Right lobe of liver (tissue), 6 donors: ENCODE measurements around the gene PSD. TPM values are rescaled to one million over a fixed set of nuclear protein-coding genes. Genes with fewer than 3 reads are reported as not detected.

Source experiments
- ATAC-seq, 4 donors: fragments of 200-7000 bp; cut with Tn5 transposase; one replicate each; pipeline ENCODE4 v1.9.1; 2020; ENCODE audit warnings: mild to moderate bottlenecking in 4 of 4, moderate library complexity in 4 of 4
- DNase-seq, 3 donors: peaks; one replicate each; pipeline ENCODE4 v3.0.0-alpha.2; 2020
- H3K27ac ChIP-seq, 3 donors: fragments of 200-600 bp; one replicate each; pipeline ENCODE4 v1.8.0; 2022
- H3K27me3 ChIP-seq, 2 donors: fragments of 200-600 bp; one replicate each; pipeline ENCODE4 v1.8.0; 2022
- H3K36me3 ChIP-seq, 4 donors: fragments of 200-600 bp; sonication (generic) in 1 of 4; one replicate each; pipeline versions ENCODE4 v1.5.1 to v1.8.0; 2017 to 2022; ENCODE audit warnings: control low read depth in 1 of 4
- H3K4me1 ChIP-seq, 4 donors: fragments of 200-600 bp; sonication (generic) in 1 of 4; one replicate each; pipeline versions ENCODE4 v1.5.1 to v1.8.0; 2017 to 2022; ENCODE audit warnings: control low read depth in 1 of 4
- H3K4me3 ChIP-seq, 3 donors: fragments of 200-600 bp; one replicate each; pipeline ENCODE4 v1.8.0; 2022
- H3K9me3 ChIP-seq, 4 donors: fragments of 200-600 bp; sonication (generic) in 1 of 4; one replicate each; pipeline versions ENCODE4 v1.5.1 to v1.8.0; 2017 to 2022; ENCODE audit warnings: control low read depth in 1 of 4
- POLR2A ChIP-seq: fragments of 450-650 bp; IDR thresholded peaks from one replicate; pipeline ENCODE4 v1.6.1; 2017; ENCODE audit warnings: antibody characterized with exemption, mild to moderate bottlenecking
- WGBS: methylation state at CpG from one replicate; pipeline ENCODE4 v1.1.6; 2018; ENCODE audit warnings: low coverage, low lambda C conversion rate; ENCODE audit not compliant: insufficient coverage; ENCODE audit errors: missing lambda C conversion rate; 5-methylcytosine and 5-hydroxymethylcytosine counted together
- intact Hi-C, 2 donors: fragments of 100-400 bp; cut with DNase I; formaldehyde crosslinking; loops; one replicate each; pipeline versions ENCODE4 v1.11.2 to v1.14.1; 2022
- total RNA-seq, 6 experiments: library from RNA; depleted of rRNA in 2 of 6; stranded (reverse); fragments of >200 nt in 2 of 6; fragmentation: NEBNext Ultra II Directional in 3 of 6; extraction: Animal tissue kit (Norgen Biotek cat#: 25700) in 3 of 6; gene quantifications; one replicate each; pipeline versions ENCODE4 v1.1.0 to v1.2.4, GENCODE V29; 2016 to 2023
- TF ChIP-seq, protein P1 (sequence below), 4 donors: fragments of 200-600 bp in 3 of 4; fragments of 450-650 bp in 1 of 4; IDR thresholded peaks; one replicate each; pipeline versions ENCODE4 v1.5.1 to v1.8.0; 2016 to 2022; ENCODE audit warnings: antibody characterized with exemption in 4 of 4, mild to moderate bottlenecking in 2 of 4
- donor health status: DM: no; HTN: yes; CAD: no.
- donor health status: DM: no; HTN: no; CAD: no.
- donor health status: DM: no; HTN: no; CAD: no.
- donor health status: DM: no; HTN: yes; CAD: no.
- donor health status: DM: no; HTN: yes; CAD: no.

PSD gene
- total RNA-seq, 6 experiments from 2014 or later, result 0.12 to 4.6 (median 1.3) TPM

DNA sequence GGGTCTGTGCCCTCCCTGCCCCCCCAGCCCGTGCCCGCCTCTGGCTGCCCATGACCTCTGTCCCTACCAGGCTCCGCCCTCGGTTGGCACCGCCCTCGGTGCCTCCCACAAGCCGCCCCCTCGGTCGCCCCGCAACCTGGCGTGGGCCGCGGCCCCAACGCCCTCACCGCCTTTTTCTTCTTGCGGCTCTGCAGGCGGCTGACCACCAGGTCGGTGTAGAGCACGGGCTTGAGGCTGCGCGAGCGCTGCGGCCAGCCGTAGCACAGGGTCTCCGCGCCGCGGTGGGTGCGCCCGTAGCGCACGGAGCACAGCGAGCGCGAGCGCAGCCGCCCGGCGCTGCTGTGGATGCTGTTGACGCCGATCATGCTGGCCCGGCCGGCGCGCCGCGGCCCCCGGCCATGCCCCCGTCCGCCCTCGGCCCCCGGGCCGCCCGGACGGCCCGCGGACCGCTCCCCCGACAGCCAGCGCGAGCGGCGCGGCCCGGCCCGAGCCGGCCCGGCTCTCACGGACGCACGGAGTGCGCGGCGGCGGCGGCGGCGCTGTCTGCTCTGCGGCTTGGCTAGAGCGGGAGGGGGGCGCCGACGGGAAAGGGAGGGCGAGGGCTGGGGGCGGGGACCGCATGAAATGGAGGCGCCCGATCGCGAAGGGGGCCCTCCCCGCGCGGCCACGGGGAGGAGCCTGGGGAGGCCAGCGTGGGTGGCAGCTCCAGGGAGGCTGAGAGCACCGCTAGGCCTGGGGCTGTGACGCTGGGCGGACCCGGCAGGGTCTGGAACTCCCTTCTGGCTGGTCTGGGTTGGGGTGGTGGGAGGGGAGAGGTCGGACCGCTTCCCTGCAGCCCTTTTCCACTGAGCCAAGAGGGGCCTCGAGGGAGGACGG is 9.6 kb downstream of the PSD start:
- DNase-seq, result peak in 1 of 3 donors; percentile 47
- ATAC-seq, result peak; percentile 14 to 48 (median 34)
- peaks cover 11 to 14% of the 10 kb centered on the region in 2 donors for H3K27me3 ChIP-seq

GRCh38 chr10:102408131-102408727 is 10.4 kb downstream of the PSD start:
- Histone ChIP-seq H3K27me3 (peaks cover 11 to 14% of the 10 kb centered on the region in 2 donors), H3K36me3 (no peaks in the 10 kb centered on the region), H3K27ac (no peak overlapping the region), H3K9me3 (no peaks in the 10 kb centered on the region), H3K4me3 (no peak overlapping the region), H3K4me1 (no peaks in the 10 kb centered on the region)
- WGBS, result 60% methylated on average over 8 of the region's 14 CpGs
- no peak for ATAC-seq
- DNase-seq, result no peak
- no peak for TF ChIP-seq POLR2A
- intact Hi-C loops, result no loop called here

More for the DNA sequence above, 9.6 kb downstream of the PSD start:
- no peaks in the 10 kb centered on the region for H3K9me3 ChIP-seq
- H3K4me1 ChIP-seq, result no peaks in the 10 kb centered on the region
- no peak overlapping the region for H3K27ac ChIP-seq
- H3K4me3 ChIP-seq, result no peak overlapping the region
- intact Hi-C loops, result no loop called here
- WGBS, result under 1% methylated on average over 28 of the region's 103 CpGs
- H3K36me3 ChIP-seq, result no peaks in the 10 kb centered on the region
- no peak for TF ChIP-seq POLR2A
- TF ChIP-seq, protein P1, sequence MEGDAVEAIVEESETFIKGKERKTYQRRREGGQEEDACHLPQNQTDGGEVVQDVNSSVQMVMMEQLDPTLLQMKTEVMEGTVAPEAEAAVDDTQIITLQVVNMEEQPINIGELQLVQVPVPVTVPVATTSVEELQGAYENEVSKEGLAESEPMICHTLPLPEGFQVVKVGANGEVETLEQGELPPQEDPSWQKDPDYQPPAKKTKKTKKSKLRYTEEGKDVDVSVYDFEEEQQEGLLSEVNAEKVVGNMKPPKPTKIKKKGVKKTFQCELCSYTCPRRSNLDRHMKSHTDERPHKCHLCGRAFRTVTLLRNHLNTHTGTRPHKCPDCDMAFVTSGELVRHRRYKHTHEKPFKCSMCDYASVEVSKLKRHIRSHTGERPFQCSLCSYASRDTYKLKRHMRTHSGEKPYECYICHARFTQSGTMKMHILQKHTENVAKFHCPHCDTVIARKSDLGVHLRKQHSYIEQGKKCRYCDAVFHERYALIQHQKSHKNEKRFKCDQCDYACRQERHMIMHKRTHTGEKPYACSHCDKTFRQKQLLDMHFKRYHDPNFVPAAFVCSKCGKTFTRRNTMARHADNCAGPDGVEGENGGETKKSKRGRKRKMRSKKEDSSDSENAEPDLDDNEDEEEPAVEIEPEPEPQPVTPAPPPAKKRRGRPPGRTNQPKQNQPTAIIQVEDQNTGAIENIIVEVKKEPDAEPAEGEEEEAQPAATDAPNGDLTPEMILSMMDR (IDR thresholded peaks at IDR 0.05), result no peak

GRCh38 chr10:102407425-102408130 is 11.0 kb downstream of the PSD start:
- H3K36me3 ChIP-seq, result peaks cover 0 to 2% (median 0%) of the 10 kb centered on the region in 4 donors
- peaks cover 11 to 14% of the 10 kb centered on the region in 2 donors for H3K27me3 ChIP-seq
- no peak overlapping the region for H3K4me3 ChIP-seq
- H3K27ac ChIP-seq, result no peak overlapping the region
- ATAC-seq (no peak), DNase-seq (no peak)
- 100% methylated on average over 1 of the region's 13 CpGs for WGBS
- intact Hi-C loops, result no loop called here
- no peaks in the 10 kb centered on the region for H3K4me1 ChIP-seq
- H3K9me3 ChIP-seq, result no peaks in the 10 kb centered on the region
- TF ChIP-seq, protein P1 (IDR thresholded peaks at IDR 0.05), result no peak
- TF ChIP-seq POLR2A, result no peak

DNA sequence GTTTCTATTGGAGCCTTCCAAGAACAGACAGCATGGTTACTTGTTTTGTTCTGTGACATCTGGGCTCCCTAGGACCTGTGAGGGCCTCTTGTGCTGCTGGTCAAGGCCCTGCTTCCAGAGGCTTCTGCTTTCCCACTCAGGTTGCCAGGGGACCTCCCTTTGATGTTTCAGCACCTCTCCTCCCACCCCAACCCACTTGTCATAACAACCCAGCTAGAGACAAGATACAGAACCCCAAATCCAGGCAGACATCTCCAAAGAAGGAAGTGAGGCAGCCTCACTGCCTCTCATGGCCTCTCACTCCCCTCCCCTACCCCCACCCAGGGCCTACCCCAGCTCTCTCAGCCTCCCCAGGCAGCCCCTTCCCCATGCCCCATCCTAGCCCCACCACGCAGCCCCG is 11.8 kb downstream of the PSD start:
- peaks cover 0 to 10% (median 0%) of the 10 kb centered on the region in 4 donors for H3K36me3 ChIP-seq
- intact Hi-C loops, result no loop called here
- H3K27me3 ChIP-seq, result peaks cover 11 to 14% of the 10 kb centered on the region in 2 donors
- 100% methylated on average over 1 of the region's 2 CpGs for WGBS
- no peaks in the 10 kb centered on the region for H3K9me3 ChIP-seq
- no peak overlapping the region for H3K27ac ChIP-seq
- no peaks in the 10 kb centered on the region for H3K4me1 ChIP-seq
- no peak for ATAC-seq
- H3K4me3 ChIP-seq, result no peak overlapping the region
- no peak for TF ChIP-seq POLR2A
- DNase-seq, result no peak

GRCh38 chr10:102405632-102406031 is 13.0 kb downstream of the PSD start:
- intact Hi-C loops, result no loop called here
- Histone ChIP-seq H3K9me3 (no peaks in the 10 kb centered on the region), H3K27me3 (peaks cover 9 to 11% of the 10 kb centered on the region in 2 donors), H3K4me3 (no peak overlapping the region), H3K36me3 (peaks cover 0 to 19% (median under 1%) of the 10 kb centered on the region in 4 donors), H3K4me1 (no peaks in the 10 kb centered on the region), H3K27ac (no peak overlapping the region)
- TF ChIP-seq, protein P1 (IDR thresholded peaks at IDR 0.05), result no peak
- no peak for TF ChIP-seq POLR2A
- no peak for DNase-seq
- WGBS, result 82% methylated on average over 4 of the region's 6 CpGs
- no peak for ATAC-seq
